Measurements from ENCODE around the gene SLC25A19.

DNA sequence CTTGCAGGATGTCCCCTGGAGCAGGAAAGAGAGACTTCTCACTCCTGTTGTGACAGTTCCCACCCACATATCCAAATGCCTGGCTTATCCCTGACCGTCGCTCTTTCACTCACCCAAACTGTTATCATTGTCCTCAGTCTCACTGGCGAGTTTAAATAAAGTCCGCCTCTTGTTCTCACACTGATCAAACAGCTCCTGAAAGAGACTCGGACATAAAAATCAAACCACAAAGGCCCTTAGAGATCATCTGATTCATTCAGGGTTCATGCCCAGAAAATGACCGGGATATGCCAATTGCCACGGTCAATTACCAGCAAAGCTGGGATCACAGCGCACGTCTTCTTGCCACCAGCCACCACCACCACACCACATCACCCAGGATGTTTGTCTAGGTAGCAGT lies 47.7 kb downstream of the SLC25A19 start:
- TF ChIP-seq, protein P1, sequence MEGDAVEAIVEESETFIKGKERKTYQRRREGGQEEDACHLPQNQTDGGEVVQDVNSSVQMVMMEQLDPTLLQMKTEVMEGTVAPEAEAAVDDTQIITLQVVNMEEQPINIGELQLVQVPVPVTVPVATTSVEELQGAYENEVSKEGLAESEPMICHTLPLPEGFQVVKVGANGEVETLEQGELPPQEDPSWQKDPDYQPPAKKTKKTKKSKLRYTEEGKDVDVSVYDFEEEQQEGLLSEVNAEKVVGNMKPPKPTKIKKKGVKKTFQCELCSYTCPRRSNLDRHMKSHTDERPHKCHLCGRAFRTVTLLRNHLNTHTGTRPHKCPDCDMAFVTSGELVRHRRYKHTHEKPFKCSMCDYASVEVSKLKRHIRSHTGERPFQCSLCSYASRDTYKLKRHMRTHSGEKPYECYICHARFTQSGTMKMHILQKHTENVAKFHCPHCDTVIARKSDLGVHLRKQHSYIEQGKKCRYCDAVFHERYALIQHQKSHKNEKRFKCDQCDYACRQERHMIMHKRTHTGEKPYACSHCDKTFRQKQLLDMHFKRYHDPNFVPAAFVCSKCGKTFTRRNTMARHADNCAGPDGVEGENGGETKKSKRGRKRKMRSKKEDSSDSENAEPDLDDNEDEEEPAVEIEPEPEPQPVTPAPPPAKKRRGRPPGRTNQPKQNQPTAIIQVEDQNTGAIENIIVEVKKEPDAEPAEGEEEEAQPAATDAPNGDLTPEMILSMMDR (IDR thresholded peaks at IDR 0.05; ENCODE audit: insufficient read depth, low read depth, low read length) = no peak
- TF ChIP-seq EZH2 (IDR thresholded peaks at IDR 0.05; ENCODE audit: insufficient read depth, low read length) = no peak
